PC-3 (cell line): Measurements from ENCODE around the gene LAGE3.

Source experiments
- EZH2 ChIP-seq: fragments of 300-600 bp; sonication (generic); IDR thresholded peaks from one replicate; pipeline ENCODE4 v1.6.1; 2017; ENCODE audit warnings: antibody characterized with exemption, mild to moderate bottlenecking, low read length; ENCODE audit not compliant: unreplicated experiment
- EZH2phosphoT487 ChIP-seq: fragments of 300-600 bp; sonication (generic); IDR thresholded peaks from 2 replicates; pipeline ENCODE4 v1.6.1; 2018; ENCODE audit warnings: mild to moderate bottlenecking, antibody characterized with exemption, low read length, borderline replicate concordance
- TF ChIP-seq, protein P1 (sequence below): fragments of 300-600 bp; sonication (generic); conservative IDR thresholded peaks from 2 replicates; pipeline ENCODE4 v1.5.1; 2017; ENCODE audit warnings: antibody characterized with exemption, low read depth, mild to moderate bottlenecking, low read length

DNA sequence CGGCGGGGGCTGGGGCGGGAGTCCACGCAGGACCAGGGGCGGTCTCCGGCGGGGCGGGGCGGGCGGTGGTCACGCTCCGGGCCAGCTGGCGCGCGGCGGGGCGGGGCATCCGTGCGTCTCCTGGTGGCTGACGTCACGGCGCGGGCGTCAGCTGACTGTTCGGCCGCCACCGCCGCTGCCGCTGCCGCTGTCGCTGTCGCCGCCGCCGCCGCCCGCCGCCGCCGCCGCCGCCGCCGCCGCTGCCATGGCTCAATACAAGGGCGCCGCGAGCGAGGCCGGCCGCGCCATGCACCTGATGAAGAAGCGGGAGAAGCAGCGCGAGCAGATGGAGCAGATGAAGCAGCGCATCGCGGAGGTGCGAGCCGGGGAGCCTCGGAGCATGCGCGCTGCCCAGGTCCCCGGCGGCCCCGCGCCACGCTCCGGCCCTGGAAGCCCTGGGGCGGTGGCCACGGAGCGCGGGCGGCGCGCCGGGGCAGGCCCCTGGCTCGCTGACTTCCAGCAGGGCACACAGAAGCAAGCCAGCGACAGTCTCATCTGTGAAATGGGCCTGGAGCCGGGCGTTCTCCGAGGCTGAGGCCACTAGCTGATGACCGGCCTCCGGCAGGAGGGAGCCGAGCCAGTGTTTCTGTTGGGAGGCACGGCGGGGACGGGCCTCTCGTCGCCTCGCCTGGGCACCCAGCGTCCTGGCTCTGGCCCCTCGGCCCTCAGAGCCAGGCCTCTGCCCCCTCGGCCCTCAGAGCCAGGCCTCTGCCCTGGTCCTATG lies 34.9 kb downstream of the LAGE3 start, which contains the start of gene FAM50A:
- TF ChIP-seq, protein P1, sequence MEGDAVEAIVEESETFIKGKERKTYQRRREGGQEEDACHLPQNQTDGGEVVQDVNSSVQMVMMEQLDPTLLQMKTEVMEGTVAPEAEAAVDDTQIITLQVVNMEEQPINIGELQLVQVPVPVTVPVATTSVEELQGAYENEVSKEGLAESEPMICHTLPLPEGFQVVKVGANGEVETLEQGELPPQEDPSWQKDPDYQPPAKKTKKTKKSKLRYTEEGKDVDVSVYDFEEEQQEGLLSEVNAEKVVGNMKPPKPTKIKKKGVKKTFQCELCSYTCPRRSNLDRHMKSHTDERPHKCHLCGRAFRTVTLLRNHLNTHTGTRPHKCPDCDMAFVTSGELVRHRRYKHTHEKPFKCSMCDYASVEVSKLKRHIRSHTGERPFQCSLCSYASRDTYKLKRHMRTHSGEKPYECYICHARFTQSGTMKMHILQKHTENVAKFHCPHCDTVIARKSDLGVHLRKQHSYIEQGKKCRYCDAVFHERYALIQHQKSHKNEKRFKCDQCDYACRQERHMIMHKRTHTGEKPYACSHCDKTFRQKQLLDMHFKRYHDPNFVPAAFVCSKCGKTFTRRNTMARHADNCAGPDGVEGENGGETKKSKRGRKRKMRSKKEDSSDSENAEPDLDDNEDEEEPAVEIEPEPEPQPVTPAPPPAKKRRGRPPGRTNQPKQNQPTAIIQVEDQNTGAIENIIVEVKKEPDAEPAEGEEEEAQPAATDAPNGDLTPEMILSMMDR = no peak
- TF ChIP-seq EZH2phosphoT487 (no peak), EZH2 (no peak)
